ENCODE data around the gene CASP6. TPM values are rescaled to one million over a fixed set of nuclear protein-coding genes. Genes with fewer than 3 reads are reported as not detected.

CASP6 gene
- polyA plus RNA-seq (2013, experiment 1 of 2; ENCODE audit: insufficient read length) = 20.4 TPM
- 21.7 TPM for polyA plus RNA-seq (2013, experiment 2 of 2; ENCODE audit: insufficient read length)

GRCh38 chr4:109702950-109703663 lies at the start of gene CASP6:
Gene CASP6, minus strand, starts transcription at chr4:109703445. Its CDS starts 50 bp downstream, at chr4:109703395.
- peak; percentile 70 for DNase-seq

- no peak for DNase-seq
Observed at GRCh38 chr4:109752525-109752924, 49.3 kb upstream of the CASP6 start.

- DNase-seq = no peak
Observed at GRCh38 chr4:109751852-109752251, 48.6 kb upstream of the CASP6 start.

GRCh38 chr4:109750652-109751244 lies 47.5 kb upstream of the CASP6 start:
- no peak for DNase-seq

GRCh38 chr4:109749388-109750082 lies 46.3 kb upstream of the CASP6 start:
- no peak for DNase-seq

- no peak for DNase-seq
Observed at GRCh38 chr4:109748114-109748513, 44.9 kb upstream of the CASP6 start.

- no peak for DNase-seq
Observed at GRCh38 chr4:109746728-109747127, 43.5 kb upstream of the CASP6 start.

GRCh38 chr4:109745830-109746229 lies 42.6 kb upstream of the CASP6 start:
- no peak for DNase-seq

GRCh38 chr4:109739547-109739946 lies 36.3 kb upstream of the CASP6 start:
- no peak for DNase-seq

- no peak for DNase-seq
Observed at GRCh38 chr4:109738104-109738872, 35.0 kb upstream of the CASP6 start.

- DNase-seq = no peak
Observed at GRCh38 chr4:109735566-109736365, 32.5 kb upstream of the CASP6 start.

GRCh38 chr4:109733728-109734127 lies 30.5 kb upstream of the CASP6 start:
- DNase-seq = no peak

GRCh38 chr4:109730619-109731545 lies 27.6 kb upstream of the CASP6 start:
- DNase-seq = no peak

GRCh38 chr4:109729718-109730618 lies 26.7 kb upstream of the CASP6 start, which contains the start of gene PLA2G12A:
Gene PLA2G12A, minus strand, starts transcription at chr4:109730070. Its CDS starts 261 bp downstream, at chr4:109729809.
- DNase-seq = peak; percentile 61

GRCh38 chr4:109729117-109729717 lies 26.0 kb upstream of the CASP6 start:
- DNase-seq = no peak

- DNase-seq = no peak
Observed at GRCh38 chr4:109728385-109728784, 25.1 kb upstream of the CASP6 start.

- no peak for DNase-seq
Observed at GRCh38 chr4:109723110-109723509, 19.9 kb upstream of the CASP6 start.

- no peak for DNase-seq
Observed at GRCh38 chr4:109722357-109722756, 19.1 kb upstream of the CASP6 start.

GRCh38 chr4:109721033-109721432 lies 17.8 kb upstream of the CASP6 start:
- no peak for DNase-seq

Measured in fibroblast of skin of abdomen (primary cell).